Spleen (tissue), 11 donors: ENCODE results near the gene ELP4. TPM values are rescaled to one million over a fixed set of nuclear protein-coding genes. Genes with fewer than 3 reads are reported as not detected.
"Not testable (repeated sequence)": the region's sequence is repeated elsewhere in the genome, so short reads cannot be mapped to it uniquely, and the experiment has no call there.

ENCODE experiments used
- DNase-seq: peaks from one replicate; pipeline ENCODE4 v3.0.0-alpha.2; 2020
- H3K27ac ChIP-seq, 8 donors: fragments of 200-600 bp; sonication (generic) in 7 of 8; 1 replicate in 4 of 8; 2 replicates in 4 of 8; pipeline versions ENCODE4 v1.5.0 to v1.8.0; 2016 to 2021; ENCODE audit warnings: inconsistent platforms in 4 of 8, mild to moderate bottlenecking in 4 of 8, moderate library complexity in 1 of 8
- H3K27me3 ChIP-seq, 7 donors: fragments of 200-600 bp; sonication (generic) in 6 of 7; replicated peaks in 1 of 7; 1 replicate in 4 of 7; 2 replicates in 3 of 7; pipeline versions ENCODE4 v1.5.0 to v1.8.0; 2016 to 2021; ENCODE audit warnings: inconsistent platforms in 3 of 7, mild to moderate bottlenecking in 1 of 7
- H3K36me3 ChIP-seq, 6 donors: fragments of 200-600 bp; sonication (generic) in 5 of 6; 1 replicate in 4 of 6; 2 replicates in 2 of 6; pipeline versions ENCODE4 v1.5.0 to v1.8.0; 2016 to 2021; ENCODE audit warnings: inconsistent platforms in 2 of 6
- H3K4me1 ChIP-seq, 6 donors: fragments of 200-600 bp; sonication (generic) in 5 of 6; 1 replicate in 3 of 6; 2 replicates in 3 of 6; pipeline versions ENCODE4 v1.5.0 to v1.8.0; 2016 to 2021; ENCODE audit warnings: inconsistent platforms in 3 of 6
- H3K4me3 ChIP-seq, 8 donors: fragments of 200-600 bp; sonication (generic) in 7 of 8; 1 replicate in 4 of 8; 2 replicates in 4 of 8; pipeline versions ENCODE4 v1.5.0 to v1.8.0; 2016 to 2021; ENCODE audit warnings: inconsistent platforms in 4 of 8, mild to moderate bottlenecking in 4 of 8, moderate library complexity in 2 of 8
- H3K9me3 ChIP-seq, 8 donors: fragments of 200-600 bp; sonication (generic) in 7 of 8; 1 replicate in 4 of 8; 2 replicates in 4 of 8; pipeline versions ENCODE4 v1.5.0 to v1.8.0; 2016 to 2021; ENCODE audit warnings: inconsistent platforms in 4 of 8
- POLR2A ChIP-seq, 3 donors: fragments of 450-650 bp; IDR thresholded peaks; one replicate each; pipeline ENCODE4 v1.5.1; 2017; ENCODE audit warnings: antibody characterized with exemption in 3 of 3, mild to moderate bottlenecking in 1 of 3
- POLR2AphosphoS5 ChIP-seq, 3 donors: sonication (generic); formaldehyde crosslinking; IDR thresholded peaks; one replicate each; pipeline ENCODE4 v1.5.1; 2017; ENCODE audit warnings: antibody characterized with exemption in 3 of 3
- WGBS, 5 donors: extraction: QIAGEN DNeasy Blood & Tissue Kit in 3 of 5; methylation state at CpG; one replicate each; pipeline versions ENCODE4 v1.1.5 to v1.1.7; 2013 to 2018; 5-methylcytosine and 5-hydroxymethylcytosine counted together
- intact Hi-C: fragments of 100-400 bp; cut with DNase I; formaldehyde crosslinking; loops from one replicate; pipeline ENCODE4 v1.15.0; 2023; ENCODE audit warnings: low total_unique reads
- polyA plus RNA-seq, 3 donors: library from polyadenylated mRNA; stranded (reverse); fragments of 200-250 nt; gene quantifications; one replicate each; pipeline ENCODE4 v1.2.1, GENCODE V29; 2013
- total RNA-seq, 7 donors: library from RNA; depleted of rRNA in 3 of 7; stranded (reverse); fragments of >200 nt in 3 of 7; fragmentation: NEBNext Ultra II Directional in 4 of 7; extraction: Animal tissue kit (Norgen Biotek cat#: 25700) in 4 of 7; gene quantifications; one replicate each; pipeline versions ENCODE4 v1.1.0 to v1.2.1, GENCODE V29; 2016 to 2021
- TF ChIP-seq, protein P1 (sequence below), 11 experiments: fragments of 200-600 bp in 7 of 11; fragments of 450-650 bp in 4 of 11; sonication (generic) in 4 of 11; IDR thresholded peaks in 8 of 11; conservative IDR thresholded peaks in 3 of 11; 1 replicate in 7 of 11; 2 replicates in 4 of 11; pipeline versions ENCODE4 v1.4.0 to v1.8.0; 2016 to 2021; ENCODE audit warnings: antibody characterized with exemption in 11 of 11, inconsistent platforms in 4 of 11, mild to moderate bottlenecking in 1 of 11
- donor health status: healthy with polysubstance abuse.
- donor health status: DM: no; HTN: no; CAD: no; lungs with moderate emphysema.
- donor health status: DM: no; HTN: no; CAD: no.
- donor health status: Bipolar disorder and iron deficiency.
- donor health status: healthy.
- donor health status: DM: no; HTN: no; CAD: no.
- donor health status: DM: yes; HTN: yes; CAD: no.

The ELP4 gene
- total and polyA plus RNA-seq, 10 donors, result 6.1 to 34.6 (median 21.1) TPM

DNA sequence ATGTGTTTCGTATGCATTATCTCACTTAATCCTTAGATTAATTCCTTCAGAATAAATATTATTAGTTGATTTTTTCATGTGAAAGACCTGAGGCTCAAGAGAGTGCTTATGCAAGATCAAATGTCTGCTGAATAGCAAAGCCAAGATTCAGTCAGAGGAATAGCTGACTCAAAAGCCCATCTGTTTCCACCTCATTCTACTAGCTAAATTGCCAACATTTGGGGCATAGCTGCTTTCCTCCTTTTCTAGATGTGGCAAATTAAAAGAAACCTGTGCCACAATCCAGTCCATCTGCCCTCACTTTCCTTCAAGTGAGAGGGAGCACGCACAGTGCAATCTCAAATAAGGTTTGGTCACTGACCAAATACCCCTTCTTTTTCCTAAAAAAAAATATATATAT lies 180.5 kb downstream of the ELP4 start:
- H3K4me3 ChIP-seq, result no peak overlapping the region
- H3K9me3 ChIP-seq, result peaks cover 0 to 15% (median 6%) of the 10 kb centered on the region in 8 donors
- no peak for DNase-seq
- TF ChIP-seq POLR2A (IDR thresholded peaks at IDR 0.05) (no peak), POLR2AphosphoS5 (IDR thresholded peaks at IDR 0.05) (no peak)
- TF ChIP-seq, protein P1, sequence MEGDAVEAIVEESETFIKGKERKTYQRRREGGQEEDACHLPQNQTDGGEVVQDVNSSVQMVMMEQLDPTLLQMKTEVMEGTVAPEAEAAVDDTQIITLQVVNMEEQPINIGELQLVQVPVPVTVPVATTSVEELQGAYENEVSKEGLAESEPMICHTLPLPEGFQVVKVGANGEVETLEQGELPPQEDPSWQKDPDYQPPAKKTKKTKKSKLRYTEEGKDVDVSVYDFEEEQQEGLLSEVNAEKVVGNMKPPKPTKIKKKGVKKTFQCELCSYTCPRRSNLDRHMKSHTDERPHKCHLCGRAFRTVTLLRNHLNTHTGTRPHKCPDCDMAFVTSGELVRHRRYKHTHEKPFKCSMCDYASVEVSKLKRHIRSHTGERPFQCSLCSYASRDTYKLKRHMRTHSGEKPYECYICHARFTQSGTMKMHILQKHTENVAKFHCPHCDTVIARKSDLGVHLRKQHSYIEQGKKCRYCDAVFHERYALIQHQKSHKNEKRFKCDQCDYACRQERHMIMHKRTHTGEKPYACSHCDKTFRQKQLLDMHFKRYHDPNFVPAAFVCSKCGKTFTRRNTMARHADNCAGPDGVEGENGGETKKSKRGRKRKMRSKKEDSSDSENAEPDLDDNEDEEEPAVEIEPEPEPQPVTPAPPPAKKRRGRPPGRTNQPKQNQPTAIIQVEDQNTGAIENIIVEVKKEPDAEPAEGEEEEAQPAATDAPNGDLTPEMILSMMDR (IDR thresholded peaks at IDR 0.05 in 8 of 11, conservative IDR thresholded peaks at IDR 0.05 in 3 of 11), result no peak
- no peaks in the 10 kb centered on the region for H3K36me3 ChIP-seq
- intact Hi-C loops, result no loop called here
- no peaks in the 10 kb centered on the region for H3K4me1 ChIP-seq
- WGBS, 5 donors, result 90 to 96% (median 95%) methylated on average over 2 of the region's 2 CpGs
- H3K27ac ChIP-seq, result no peak overlapping the region
- H3K27me3 ChIP-seq, result no peaks in the 10 kb centered on the region

DNA sequence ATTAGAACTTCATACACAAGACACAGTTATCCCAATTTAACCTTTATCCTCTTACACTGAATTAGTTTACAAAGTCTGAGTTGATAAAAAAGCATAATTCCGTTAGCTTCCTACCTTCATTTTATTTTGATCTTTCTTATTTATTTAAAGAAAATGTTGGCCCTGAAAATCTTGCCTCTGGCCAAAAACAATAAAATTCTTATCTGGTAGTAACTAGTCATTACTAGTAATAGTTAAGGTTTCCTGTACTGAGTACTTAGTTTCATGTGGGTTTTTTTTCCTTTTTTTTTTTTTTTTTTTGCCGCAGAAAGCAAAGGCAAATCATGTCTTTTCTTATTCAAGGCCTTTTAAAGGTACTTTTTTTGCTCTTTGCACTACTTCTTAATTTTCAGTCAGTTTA lies 180.9 kb downstream of the ELP4 start:
- intact Hi-C loops, result no loop called here
- no peak for DNase-seq
- Histone ChIP-seq H3K9me3 (peaks cover 0 to 15% (median 6%) of the 10 kb centered on the region in 8 donors), H3K27ac (no peak overlapping the region), H3K4me1 (no peaks in the 10 kb centered on the region), H3K36me3 (no peaks in the 10 kb centered on the region), H3K27me3 (no peaks in the 10 kb centered on the region), H3K4me3 (no peak overlapping the region)
- 73 to 87% (median 85%) methylated on average over 2 of the region's 2 CpGs for WGBS, 5 donors
- TF ChIP-seq, protein P1 (IDR thresholded peaks at IDR 0.05 in 8 of 11, conservative IDR thresholded peaks at IDR 0.05 in 3 of 11), result no peak

DNA sequence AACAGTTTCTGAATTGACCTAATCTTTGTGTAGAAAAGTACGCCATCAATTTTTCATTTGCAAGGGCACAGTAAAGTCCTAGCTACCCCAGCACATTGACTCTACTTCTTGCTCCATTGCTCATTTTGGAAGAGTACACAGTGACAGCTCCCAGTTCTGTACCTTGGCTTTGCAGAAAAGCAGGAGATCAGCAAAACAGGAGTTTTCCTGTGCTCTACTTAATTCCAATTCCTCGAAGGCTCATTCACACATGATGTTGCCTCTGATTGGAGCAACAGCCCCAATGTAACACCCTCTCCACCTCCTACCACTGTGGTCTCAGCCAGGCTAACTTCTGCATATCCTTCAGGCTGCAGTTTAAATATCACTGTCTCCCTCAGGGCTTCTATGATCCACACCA lies 182.9 kb downstream of the ELP4 start:
- WGBS, 5 donors, result 86 to 94% (median 89%) methylated on average over 2 of the region's 2 CpGs
- TF ChIP-seq POLR2A (IDR thresholded peaks at IDR 0.05) (no peak), POLR2AphosphoS5 (IDR thresholded peaks at IDR 0.05) (no peak)
- TF ChIP-seq, protein P1 (IDR thresholded peaks at IDR 0.05 in 8 of 11, conservative IDR thresholded peaks at IDR 0.05 in 3 of 11), result no peak
- Histone ChIP-seq H3K4me3 (no peak overlapping the region), H3K27me3 (no peaks in the 10 kb centered on the region), H3K36me3 (no peaks in the 10 kb centered on the region), H3K27ac (no peak overlapping the region), H3K9me3 (peaks cover 0 to 15% (median 6%) of the 10 kb centered on the region in 8 donors), H3K4me1 (no peaks in the 10 kb centered on the region)
- DNase-seq, result no peak
- intact Hi-C loops, result no loop called here

DNA sequence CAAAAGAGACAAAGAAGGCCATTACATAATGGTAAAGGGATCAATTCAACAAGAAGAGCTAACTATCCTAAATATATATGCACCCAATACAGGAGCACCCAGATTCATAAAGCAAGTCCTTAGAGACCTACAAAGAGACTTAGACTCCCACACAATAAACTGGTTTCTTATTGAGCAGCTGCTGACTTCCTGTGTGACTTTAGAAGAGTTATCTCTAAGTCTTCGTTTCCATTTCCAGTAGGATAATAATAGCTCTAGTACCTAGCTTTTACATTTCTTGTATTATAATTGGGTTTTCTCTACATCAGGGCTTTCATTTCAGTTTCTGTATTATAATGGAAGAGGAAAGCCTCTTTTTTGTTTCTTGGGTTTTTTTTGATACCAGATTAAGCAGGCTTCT lies 187.5 kb downstream of the ELP4 start:
- H3K4me1 ChIP-seq, H3K36me3 ChIP-seq, intact Hi-C loops, H3K4me3 ChIP-seq, H3K27me3 ChIP-seq, H3K27ac ChIP-seq, DNase-seq: not testable (repeated sequence)
- 31 to 63% (median 52%) methylated on average over 1 of the region's 1 CpG for WGBS, 5 donors
- H3K9me3 ChIP-seq, result peaks cover 0 to 15% (median 6%) of the 10 kb centered on the region in 8 donors

DNA sequence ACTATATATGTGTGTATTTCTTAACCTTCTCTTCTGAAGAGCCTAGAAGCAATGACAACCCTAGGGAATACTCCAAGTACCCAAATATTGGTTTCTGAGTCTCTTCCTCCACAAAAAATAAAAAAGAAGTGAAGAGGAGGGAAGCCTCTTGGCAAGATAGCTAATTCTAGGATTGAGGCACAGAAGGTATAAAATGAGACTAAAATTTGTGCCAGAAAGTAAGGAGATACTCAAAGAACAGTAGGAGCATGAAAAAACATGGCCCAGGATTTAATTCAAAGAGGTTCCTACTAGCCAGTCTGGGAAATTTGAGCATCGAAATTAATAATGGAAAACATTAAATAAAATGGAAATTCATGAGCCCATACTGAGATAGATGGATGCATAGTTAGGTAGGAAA lies 189.5 kb downstream of the ELP4 start:
- H3K36me3 ChIP-seq, result no peaks in the 10 kb centered on the region
- no peak for DNase-seq
- 94 to 100% (median 96%) methylated on average over 1 of the region's 1 CpG for WGBS, 5 donors
- H3K4me1 ChIP-seq, result no peaks in the 10 kb centered on the region
- intact Hi-C loops, result no loop called here
- H3K27ac ChIP-seq, result no peak overlapping the region
- peaks cover 0 to 4% (median 0%) of the 10 kb centered on the region in 8 donors for H3K9me3 ChIP-seq
- no peaks in the 10 kb centered on the region for H3K27me3 ChIP-seq
- no peak overlapping the region for H3K4me3 ChIP-seq
- TF ChIP-seq, protein P1 (IDR thresholded peaks at IDR 0.05 in 8 of 11, conservative IDR thresholded peaks at IDR 0.05 in 3 of 11), result no peak
